Suprapubic skin (tissue), 4 donors: ENCODE measurements around the gene CNTN3. TPM values are rescaled to one million over a fixed set of nuclear protein-coding genes. Genes with fewer than 3 reads are reported as not detected.

Experiments
- DNase-seq, 2 donors: peaks; one replicate each; pipeline ENCODE4 v3.0.0-alpha.2; 2019; ENCODE audit warnings: low spot score in 2 of 2
- H3K27ac ChIP-seq: fragments of 200-600 bp; sonication (generic); one replicate; pipeline ENCODE4 v1.5.1; 2019
- H3K27me3 ChIP-seq: fragments of 200-600 bp; sonication (generic); one replicate; pipeline ENCODE4 v1.5.1; 2019
- H3K36me3 ChIP-seq: fragments of 200-600 bp; sonication (generic); one replicate; pipeline ENCODE4 v1.5.1; 2019
- H3K4me1 ChIP-seq: fragments of 200-600 bp; sonication (generic); one replicate; pipeline ENCODE4 v1.5.1; 2019
- H3K4me3 ChIP-seq: fragments of 200-600 bp; sonication (generic); one replicate; pipeline ENCODE4 v1.5.1; 2019; ENCODE audit warnings: mild to moderate bottlenecking
- H3K9me3 ChIP-seq: fragments of 200-600 bp; sonication (generic); one replicate; pipeline ENCODE4 v1.5.1; 2019
- CTCF ChIP-seq, 2 donors: fragments of 200-600 bp in 1 of 2; fragments of 450-650 bp in 1 of 2; sonication (generic) in 1 of 2; IDR thresholded peaks; one replicate each; pipeline ENCODE4 v1.5.1; 2016 to 2019; ENCODE audit warnings: antibody characterized with exemption in 2 of 2, mild to moderate bottlenecking in 1 of 2, moderate library complexity in 1 of 2
- EP300 ChIP-seq: sonication (generic); formaldehyde crosslinking; IDR thresholded peaks from one replicate; pipeline ENCODE4 v1.6.1; 2017; ENCODE audit warnings: antibody characterized with exemption
- POLR2A ChIP-seq, 2 donors: fragments of 450-650 bp; IDR thresholded peaks; one replicate each; pipeline ENCODE4 v1.6.1; 2017; ENCODE audit warnings: antibody characterized with exemption in 2 of 2, mild to moderate bottlenecking in 2 of 2, moderate library complexity in 2 of 2
- POLR2AphosphoS5 ChIP-seq, 3 donors: sonication (generic); formaldehyde crosslinking; IDR thresholded peaks; one replicate each; pipeline ENCODE4 v1.6.1; 2017; ENCODE audit warnings: antibody characterized with exemption in 3 of 3
- WGBS: methylation state at CpG from one replicate; pipeline ENCODE4 v1.1.5; 2018; 5-methylcytosine and 5-hydroxymethylcytosine counted together
- total RNA-seq, 4 donors: library from RNA; depleted of rRNA; stranded (reverse); fragments of >200 nt; gene quantifications; one replicate each; pipeline ENCODE4 v1.1.0, GENCODE V29; 2016

CNTN3 gene
- total RNA-seq, 4 donors from 2014 or later = 0.38 to 1.4 (median 0.65) TPM

- no peaks in the 10 kb centered on the region for H3K36me3 ChIP-seq
- H3K27me3 ChIP-seq = no peaks in the 10 kb centered on the region
- no peak overlapping the region for H3K27ac ChIP-seq
- TF ChIP-seq POLR2AphosphoS5 (IDR thresholded peaks at IDR 0.05) = no peak
- no peak for TF ChIP-seq EP300
- no peak for TF ChIP-seq POLR2A (IDR thresholded peaks at IDR 0.05)
- no peak for TF ChIP-seq CTCF (IDR thresholded peaks at IDR 0.05)
- DNase-seq = no peak
- no peak overlapping the region for H3K4me3 ChIP-seq
- WGBS = 100% methylated on average over 4 of the region's 4 CpGs
- no peaks in the 10 kb centered on the region for H3K4me1 ChIP-seq
- H3K9me3 ChIP-seq = peaks cover 5% of the 10 kb centered on the region
Observed at GRCh38 chr3:74571118-74571517, 43.3 kb downstream of the CNTN3 start.
